Stimulated activated naive CD8-positive, alpha-beta T cell treated with anti-CD3 and anti-CD28 coated beads, Interleukin-15, Interleukin-2, amounts not matched to agents 100 ng/mL and 50 ng/mL, for 24 hours (primary cell): Measurements from ENCODE around the gene MYO1H.

Experiments
- H3K27ac Mint-ChIP-seq: one replicate; pipeline ENCODE4 v1.8.0; 2021; ENCODE audit warnings: mild to moderate bottlenecking, mixed read lengths
- H3K27me3 Mint-ChIP-seq: one replicate; pipeline ENCODE4 v1.8.0; 2021; ENCODE audit warnings: mixed read lengths
- H3K36me3 Mint-ChIP-seq: one replicate; pipeline ENCODE4 v1.8.0; 2021; ENCODE audit warnings: low read depth, mixed read lengths
- H3K4me1 Mint-ChIP-seq: one replicate; pipeline ENCODE4 v1.8.0; 2021; ENCODE audit warnings: low read depth, mixed read lengths
- H3K4me3 Mint-ChIP-seq: one replicate; pipeline ENCODE4 v1.8.0; 2021; ENCODE audit warnings: mild to moderate bottlenecking, mixed read lengths
- H3K9me3 Mint-ChIP-seq: one replicate; pipeline ENCODE4 v1.8.0; 2021; ENCODE audit warnings: mixed read lengths

MYO1H gene

GRCh38 chr12:109492371-109492770 is 144.7 kb downstream of the MYO1H start:
- Mint-ChIP-seq H3K36me3 (peaks cover 59% of the 10 kb centered on the region), H3K4me3 (no peak overlapping the region), H3K27ac (no peak overlapping the region), H3K4me1 (no peaks in the 10 kb centered on the region), H3K9me3 (no peaks in the 10 kb centered on the region), H3K27me3 (no peaks in the 10 kb centered on the region)

DNA sequence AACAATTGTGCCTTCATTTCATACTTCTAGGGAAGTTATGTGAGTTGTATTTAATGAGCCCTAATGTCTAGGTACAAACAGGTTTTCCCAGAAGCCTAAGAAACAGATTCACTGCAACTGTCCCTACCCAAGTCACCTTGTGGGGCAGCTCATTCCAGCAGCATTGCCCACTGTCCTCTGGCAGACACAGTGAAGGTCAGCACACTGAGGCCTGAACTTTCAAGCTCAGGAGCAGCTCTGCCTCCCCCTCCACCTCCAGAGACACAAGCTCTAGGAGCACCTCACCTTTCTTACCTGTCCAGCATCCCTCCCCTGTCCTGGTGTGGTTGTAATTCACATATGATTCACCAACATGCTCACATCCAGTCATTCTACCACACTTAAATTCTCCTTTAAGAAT is 145.4 kb downstream of the MYO1H start:
- H3K4me1 Mint-ChIP-seq = no peaks in the 10 kb centered on the region
- no peaks in the 10 kb centered on the region for H3K27me3 Mint-ChIP-seq
- H3K27ac Mint-ChIP-seq = no peak overlapping the region
- H3K36me3 Mint-ChIP-seq = peaks cover 58% of the 10 kb centered on the region
- no peak overlapping the region for H3K4me3 Mint-ChIP-seq
- no peaks in the 10 kb centered on the region for H3K9me3 Mint-ChIP-seq

- Mint-ChIP-seq H3K4me3 (no peak overlapping the region), H3K9me3 (no peaks in the 10 kb centered on the region)
These were observed 146.2 kb downstream of the MYO1H start for GRCh38 chr12:109493938-109494337.

DNA sequence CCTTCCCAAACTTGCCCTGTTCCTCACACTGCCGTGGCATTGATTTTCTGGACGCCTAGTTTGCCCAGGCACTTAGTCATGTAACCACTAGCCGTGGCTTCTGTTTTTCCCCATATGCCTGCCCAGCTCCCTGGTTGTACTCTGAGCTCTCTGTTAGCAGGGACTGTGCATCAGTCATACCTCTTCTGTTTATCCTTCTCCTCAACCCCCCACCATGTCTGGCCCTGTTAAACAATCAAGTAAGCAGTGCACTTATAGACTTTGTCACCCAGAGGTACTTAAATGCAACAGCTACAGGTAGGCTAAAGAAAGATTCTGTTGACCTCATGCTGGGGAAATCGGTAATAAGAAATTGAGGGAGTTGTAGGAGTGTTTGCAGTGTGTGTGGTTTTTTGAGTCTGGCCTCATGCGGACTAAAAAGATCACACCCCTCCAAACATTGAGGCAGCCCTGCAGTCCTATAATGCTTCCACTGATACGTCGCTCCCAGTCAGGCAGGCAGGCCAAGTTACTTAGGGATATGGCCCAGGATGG is 146.7 kb downstream of the MYO1H start:
- Mint-ChIP-seq H3K9me3 (no peaks in the 10 kb centered on the region), H3K27me3 (no peaks in the 10 kb centered on the region), H3K27ac (no peak overlapping the region), H3K4me1 (no peaks in the 10 kb centered on the region), H3K4me3 (no peak overlapping the region), H3K36me3 (peaks cover 61% of the 10 kb centered on the region)

More at GRCh38 chr12:109493938-109494337, 146.2 kb downstream of the MYO1H start:
- H3K27ac Mint-ChIP-seq = no peak overlapping the region
- H3K27me3 Mint-ChIP-seq = no peaks in the 10 kb centered on the region
- peaks cover 60% of the 10 kb centered on the region for H3K36me3 Mint-ChIP-seq
- H3K4me1 Mint-ChIP-seq = no peaks in the 10 kb centered on the region

DNA sequence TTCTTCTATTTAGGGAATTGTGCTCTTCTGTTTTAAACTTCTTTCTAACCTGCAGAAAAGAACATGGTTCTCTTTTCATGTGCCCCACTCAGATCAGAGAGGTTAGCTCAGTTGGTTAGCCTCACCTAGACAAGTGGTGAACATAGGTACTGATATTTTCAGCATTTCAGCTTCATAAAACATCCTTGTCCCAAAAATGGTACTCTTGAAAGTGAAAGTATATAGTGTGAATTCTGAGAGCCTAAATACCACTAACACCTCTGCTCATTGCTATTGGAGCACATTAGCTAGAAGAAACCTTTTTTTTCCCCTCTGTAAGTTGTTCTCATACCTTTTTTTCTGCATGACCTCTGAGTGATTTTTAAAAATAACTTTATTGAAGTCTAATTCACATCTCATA is 147.3 kb downstream of the MYO1H start:
- Mint-ChIP-seq H3K4me3 (no peak overlapping the region), H3K27me3 (no peaks in the 10 kb centered on the region), H3K27ac (no peak overlapping the region), H3K4me1 (no peaks in the 10 kb centered on the region), H3K9me3 (no peaks in the 10 kb centered on the region), H3K36me3 (peaks cover 61% of the 10 kb centered on the region)

DNA sequence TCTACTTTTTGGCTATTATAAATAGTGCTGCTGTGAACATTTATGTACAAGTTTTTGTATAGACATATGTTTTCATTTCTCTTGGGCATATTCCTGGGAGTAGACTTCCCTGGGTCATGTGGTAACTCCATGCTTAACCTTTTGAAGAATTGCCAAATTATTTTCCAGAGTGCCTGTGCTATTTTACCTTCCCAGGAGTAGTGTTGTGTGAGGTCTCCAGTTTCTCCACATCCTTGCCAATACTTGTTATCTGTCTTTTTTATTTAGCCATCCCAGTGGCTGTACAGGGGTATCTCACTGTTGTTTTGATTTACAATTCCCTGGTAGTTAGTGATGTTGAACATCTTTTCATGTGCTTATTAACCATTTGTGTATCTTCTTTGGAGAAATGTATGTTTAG is 148.6 kb downstream of the MYO1H start:
- no peaks in the 10 kb centered on the region for H3K4me1 Mint-ChIP-seq
- H3K27ac Mint-ChIP-seq = no peak overlapping the region
- peaks cover 67% of the 10 kb centered on the region for H3K36me3 Mint-ChIP-seq
- no peaks in the 10 kb centered on the region for H3K9me3 Mint-ChIP-seq
- no peak overlapping the region for H3K4me3 Mint-ChIP-seq
- H3K27me3 Mint-ChIP-seq = no peaks in the 10 kb centered on the region

- no peak overlapping the region for H3K27ac Mint-ChIP-seq
- no peaks in the 10 kb centered on the region for H3K4me1 Mint-ChIP-seq
- peaks cover 74% of the 10 kb centered on the region for H3K36me3 Mint-ChIP-seq
- no peaks in the 10 kb centered on the region for H3K27me3 Mint-ChIP-seq
- no peak overlapping the region for H3K4me3 Mint-ChIP-seq
- no peaks in the 10 kb centered on the region for H3K9me3 Mint-ChIP-seq
These were observed 150.0 kb downstream of the MYO1H start for GRCh38 chr12:109497675-109498074.
